Activated naive CD8-positive, alpha-beta T cell (primary cell): Measurements from ENCODE around the gene NFE2L2.
"Not testable (repeated sequence)": the region's sequence is repeated elsewhere in the genome, so short reads cannot be mapped to it uniquely, and the experiment has no call there.

Source experiments
- H3K27ac Mint-ChIP-seq: one replicate; pipeline ENCODE4 v1.8.0; 2021; ENCODE audit warnings: mixed read lengths
- H3K27me3 Mint-ChIP-seq: one replicate; pipeline ENCODE4 v1.8.0; 2021; ENCODE audit warnings: mixed read lengths
- H3K36me3 Mint-ChIP-seq: one replicate; pipeline ENCODE4 v1.8.0; 2021; ENCODE audit warnings: mixed read lengths
- H3K4me1 Mint-ChIP-seq: one replicate; pipeline ENCODE4 v1.8.0; 2021; ENCODE audit warnings: low read depth, mixed read lengths
- H3K4me3 Mint-ChIP-seq: one replicate; pipeline ENCODE4 v1.8.0; 2021; ENCODE audit warnings: mild to moderate bottlenecking, mixed read lengths
- H3K9me3 Mint-ChIP-seq: one replicate; pipeline ENCODE4 v1.8.0; 2021; ENCODE audit warnings: low read depth, mixed read lengths

The NFE2L2 gene

DNA sequence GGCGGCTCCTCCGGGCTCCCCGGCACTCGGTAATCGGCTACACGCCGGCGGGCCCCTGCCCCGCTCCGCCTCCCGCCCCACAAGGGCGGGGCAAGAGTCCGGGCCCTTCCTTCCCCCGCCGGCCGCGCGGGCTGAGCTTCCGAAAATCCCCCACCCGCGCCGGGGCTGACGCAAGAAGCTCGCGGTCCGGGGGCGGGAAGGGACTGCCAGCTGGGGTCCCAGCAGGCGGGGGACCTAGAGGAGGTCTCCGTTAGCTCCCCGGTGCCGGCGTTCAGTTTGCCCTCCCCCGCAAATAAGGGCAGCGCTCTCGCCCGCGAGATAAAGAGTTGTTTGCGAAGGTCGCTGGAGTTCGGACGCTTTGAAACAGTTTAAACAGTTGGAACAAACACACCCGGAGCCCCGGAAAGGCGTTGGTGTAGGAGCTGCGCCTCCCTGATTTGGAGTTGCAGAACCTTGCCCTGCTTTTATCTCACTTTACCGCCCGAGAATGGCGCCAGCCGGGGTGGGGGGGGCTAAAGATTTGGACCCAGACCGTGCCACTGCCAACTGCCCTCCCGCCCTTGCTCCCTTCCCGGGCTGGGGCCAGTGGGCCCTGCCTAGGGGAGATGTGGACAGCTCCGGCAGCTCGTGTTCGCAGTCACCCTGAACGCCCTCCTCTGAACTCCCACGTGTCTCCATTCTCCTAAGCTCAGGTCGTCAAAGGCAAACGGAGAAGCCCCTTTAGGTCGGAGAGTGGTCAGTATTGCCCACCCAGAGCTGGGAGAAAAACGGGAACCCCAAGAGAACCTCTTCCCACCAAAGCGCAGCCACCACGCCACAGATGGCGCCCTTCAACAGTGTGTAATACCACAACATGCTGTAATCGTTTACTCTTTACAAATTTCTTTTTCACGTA is at the start of gene NFE2L2:
NFE2L2 (minus strand) TSS at position 35 of the 895 bp plus-strand sequence. CDS start 151 bp downstream, outside the sequence.
- Mint-ChIP-seq H3K4me3 (peak within 1 kb of the TSS; percentile 96), H3K27me3 (no peaks in the 10 kb centered on the region), H3K27ac (peak within 1 kb of the TSS; percentile 98), H3K36me3 (peaks cover 6% of the 10 kb centered on the region), H3K9me3 (no peaks in the 10 kb centered on the region), H3K4me1 (peaks cover 51% of the 10 kb centered on the region)

DNA sequence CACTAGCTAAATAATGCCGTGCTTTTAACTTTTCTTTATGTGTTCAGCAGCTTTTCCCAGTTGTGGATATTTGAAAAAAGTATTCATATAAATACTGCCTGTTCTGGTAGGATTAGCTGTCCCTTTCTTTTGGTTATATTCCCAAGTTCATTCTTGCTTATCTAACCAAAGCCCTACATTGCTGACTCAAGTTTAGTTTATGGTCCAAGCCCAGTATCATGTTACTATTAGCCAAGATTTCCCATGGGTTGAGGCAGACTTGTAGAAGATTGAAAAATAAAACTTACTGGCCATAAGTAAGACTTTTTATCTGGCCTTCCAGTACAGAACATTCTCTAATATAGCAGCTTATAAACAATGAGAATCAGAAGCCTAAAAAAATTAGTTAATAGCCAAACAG is 49.7 kb upstream of the NFE2L2 start:
- Mint-ChIP-seq H3K27me3 (no peaks in the 10 kb centered on the region), H3K36me3 (peaks cover 4% of the 10 kb centered on the region), H3K9me3 (no peaks in the 10 kb centered on the region), H3K4me3 (no peak overlapping the region), H3K4me1 (peaks cover 25% of the 10 kb centered on the region), H3K27ac (no peak overlapping the region)

DNA sequence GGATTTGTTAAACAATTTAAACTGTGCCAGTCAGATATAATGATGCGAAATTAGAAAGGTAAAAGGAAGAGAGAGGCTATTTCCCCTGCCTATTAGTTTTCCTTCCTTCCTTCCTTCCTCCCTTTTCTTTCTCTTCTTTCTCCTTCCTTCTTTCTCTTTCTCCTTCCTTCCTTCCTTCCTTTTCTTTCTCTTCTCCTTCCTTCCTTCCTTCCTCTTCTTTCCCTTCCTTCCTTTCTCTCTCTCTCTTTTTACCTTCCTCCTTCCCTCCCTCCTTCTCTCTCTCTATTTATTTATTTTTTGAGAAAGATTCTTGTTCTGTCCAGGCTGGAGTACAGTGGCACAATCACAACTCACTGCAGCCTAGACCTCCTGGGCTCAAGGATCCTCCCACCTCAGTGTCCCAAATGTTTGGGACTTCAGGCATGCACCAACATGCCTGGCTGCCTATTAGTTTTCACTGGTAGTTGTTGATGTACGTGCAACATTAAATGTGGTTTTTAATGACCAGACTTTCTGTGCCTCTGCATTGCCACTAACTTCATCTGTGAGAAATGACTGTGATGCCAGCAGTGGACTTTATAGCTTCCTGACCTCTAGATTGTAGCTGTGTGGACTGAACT is 48.7 kb upstream of the NFE2L2 start:
- Mint-ChIP-seq H3K4me3 (no peak overlapping the region), H3K27ac (peak overlapping the region; percentile 47), H3K36me3 (peaks cover 4% of the 10 kb centered on the region), H3K27me3 (no peaks in the 10 kb centered on the region), H3K4me1 (peaks cover 31% of the 10 kb centered on the region), H3K9me3 (no peaks in the 10 kb centered on the region)

DNA sequence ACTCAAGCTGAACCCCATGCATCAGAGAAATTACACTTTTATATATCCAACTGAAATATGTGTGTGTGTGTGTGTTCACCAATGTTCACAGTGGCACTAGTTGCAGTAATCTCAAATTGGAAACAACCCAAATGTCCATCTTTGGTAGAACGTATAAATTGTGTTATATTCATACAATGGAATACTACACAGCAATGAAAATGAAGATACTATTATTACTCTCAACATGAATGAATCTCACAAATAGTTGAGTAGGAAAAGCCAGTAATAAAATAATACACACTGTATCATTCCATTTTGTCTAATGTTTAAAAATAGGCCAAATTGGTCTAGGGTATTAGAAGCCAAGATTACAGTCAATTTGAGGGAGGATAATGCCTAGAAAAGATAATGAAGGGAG is 48.0 kb upstream of the NFE2L2 start:
- Mint-ChIP-seq H3K36me3 (peaks cover 2% of the 10 kb centered on the region), H3K27me3 (no peaks in the 10 kb centered on the region), H3K4me1 (peaks cover 37% of the 10 kb centered on the region), H3K4me3 (no peak overlapping the region), H3K27ac (no peak overlapping the region), H3K9me3 (no peaks in the 10 kb centered on the region)

DNA sequence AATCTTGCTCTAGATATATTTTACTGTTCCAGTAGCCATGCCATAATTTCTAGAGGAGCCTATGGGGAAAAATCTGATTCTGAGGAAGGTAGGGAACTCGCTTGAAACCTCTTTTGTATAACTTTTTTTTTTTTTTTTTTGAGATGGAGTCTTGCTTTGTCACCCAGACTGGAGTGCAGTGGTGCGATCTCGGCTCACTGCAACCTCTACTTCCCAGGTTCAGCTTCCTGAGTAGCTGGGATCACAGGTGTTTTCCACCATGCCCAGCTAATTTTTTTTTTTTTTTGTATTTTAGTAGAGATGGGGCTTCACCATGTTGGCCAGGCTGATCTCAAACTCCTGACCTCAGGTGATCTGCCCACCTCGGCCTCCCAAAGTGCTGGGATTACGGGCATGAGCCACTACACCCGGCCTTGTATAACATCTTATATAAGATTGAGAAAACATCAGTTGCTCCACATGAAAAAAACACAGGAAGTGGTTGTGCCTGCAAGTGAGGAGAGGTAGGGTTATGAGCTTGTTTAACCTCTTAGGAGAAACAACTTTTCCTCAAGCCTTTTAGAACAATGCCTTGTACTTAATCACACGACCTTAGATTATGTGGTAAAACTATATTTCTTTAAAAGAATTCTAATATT is 45.3 kb upstream of the NFE2L2 start:
- peak overlapping the region; percentile 82 for H3K27ac Mint-ChIP-seq
- peak overlapping the region; percentile 10 for H3K4me3 Mint-ChIP-seq
- not testable (repeated sequence) for H3K36me3 Mint-ChIP-seq, H3K9me3 Mint-ChIP-seq, H3K27me3 Mint-ChIP-seq
- peaks cover 49% of the 10 kb centered on the region for H3K4me1 Mint-ChIP-seq

DNA sequence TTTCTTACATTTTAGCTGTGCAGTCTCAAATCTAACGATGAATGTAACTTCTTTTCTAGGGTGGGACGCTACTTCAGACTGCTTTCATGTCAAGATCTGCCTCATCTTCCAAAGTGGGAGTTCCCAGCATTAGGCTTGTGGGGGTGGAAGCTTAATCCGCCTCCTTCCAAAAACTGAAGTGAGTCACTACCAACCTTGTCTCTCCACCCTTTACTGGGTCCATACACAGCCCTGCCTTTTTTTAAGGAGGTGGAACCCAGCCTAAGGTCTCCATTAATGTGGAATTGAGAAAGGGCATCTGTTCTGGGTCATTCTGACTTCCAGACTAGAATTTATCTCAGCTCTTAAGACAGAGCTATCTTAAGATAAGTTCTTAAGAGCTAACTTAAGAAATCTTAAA is 42.0 kb upstream of the NFE2L2 start:
- Mint-ChIP-seq H3K27ac (no peak overlapping the region), H3K4me1 (peaks cover 39% of the 10 kb centered on the region), H3K9me3 (no peaks in the 10 kb centered on the region), H3K27me3 (no peaks in the 10 kb centered on the region), H3K4me3 (no peak overlapping the region), H3K36me3 (peaks cover 7% of the 10 kb centered on the region)

DNA sequence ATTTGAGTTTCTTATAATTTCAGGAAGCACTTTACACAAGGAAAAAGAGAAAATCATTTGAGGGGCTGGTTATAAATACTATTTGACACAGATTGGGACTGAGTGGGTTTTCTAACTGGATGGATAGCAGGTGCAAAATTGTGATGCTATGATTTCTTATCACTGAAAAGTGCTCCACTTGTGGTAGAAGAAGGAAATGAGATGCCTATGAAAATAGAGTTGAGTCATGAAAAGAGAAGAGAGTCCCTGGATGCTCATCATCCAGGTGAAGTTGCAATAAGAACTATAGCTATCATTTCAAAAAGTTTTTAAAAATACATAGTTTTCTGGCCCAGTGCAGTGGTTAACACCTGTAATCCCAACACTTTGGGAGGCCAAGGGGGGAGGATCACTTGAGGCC is 39.4 kb upstream of the NFE2L2 start:
- peaks cover 7% of the 10 kb centered on the region for H3K36me3 Mint-ChIP-seq
- no peaks in the 10 kb centered on the region for H3K9me3 Mint-ChIP-seq
- H3K27me3 Mint-ChIP-seq, result no peaks in the 10 kb centered on the region
- H3K4me1 Mint-ChIP-seq, result peaks cover 21% of the 10 kb centered on the region
- H3K4me3 Mint-ChIP-seq, result no peak overlapping the region
- H3K27ac Mint-ChIP-seq, result no peak overlapping the region

DNA sequence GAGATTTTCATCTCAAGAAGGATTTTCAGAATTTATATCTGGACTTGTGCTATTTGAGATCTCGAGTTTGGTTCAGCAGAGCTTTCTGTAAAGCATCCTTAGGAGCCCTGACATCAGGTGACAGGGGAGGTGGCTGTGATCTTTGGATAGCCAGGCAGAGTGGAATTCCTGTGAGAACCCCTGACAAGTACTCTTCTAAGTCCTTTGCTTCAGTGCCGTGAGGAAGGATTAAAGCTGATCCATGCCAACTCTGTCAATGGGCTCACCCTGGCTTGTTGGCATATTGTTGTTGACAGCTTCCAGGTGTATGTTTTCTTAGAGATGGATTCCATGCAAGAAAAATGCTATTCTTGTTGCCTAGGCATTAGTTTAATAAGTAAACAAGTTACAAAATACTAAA is 38.0 kb upstream of the NFE2L2 start:
- no peak overlapping the region for H3K27ac Mint-ChIP-seq
- no peaks in the 10 kb centered on the region for H3K9me3 Mint-ChIP-seq
- H3K27me3 Mint-ChIP-seq, result no peaks in the 10 kb centered on the region
- H3K4me3 Mint-ChIP-seq, result no peak overlapping the region
- peaks cover 7% of the 10 kb centered on the region for H3K36me3 Mint-ChIP-seq
- H3K4me1 Mint-ChIP-seq, result peaks cover 11% of the 10 kb centered on the region

DNA sequence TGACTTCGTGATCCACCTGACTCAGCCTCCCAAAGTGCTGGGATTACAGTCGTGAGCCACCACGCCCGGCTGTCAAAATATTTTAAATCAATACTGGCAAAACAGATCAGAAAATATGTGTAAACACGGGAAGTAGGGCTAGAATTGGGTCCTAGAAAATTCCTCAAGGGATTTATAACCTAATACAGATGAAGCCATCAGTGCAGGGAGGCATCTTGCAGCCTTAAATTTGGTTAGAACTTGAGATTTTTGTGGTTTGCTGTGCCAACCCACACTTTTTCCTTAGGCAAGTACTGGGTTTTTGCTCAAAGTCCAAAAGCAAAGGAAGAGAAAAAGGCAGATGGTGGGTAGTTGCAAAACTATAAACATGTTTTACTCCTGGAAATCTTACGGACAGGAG is 33.7 kb upstream of the NFE2L2 start:
- Mint-ChIP-seq H3K27ac (no peak overlapping the region), H3K9me3 (no peaks in the 10 kb centered on the region), H3K4me1 (peaks cover 6% of the 10 kb centered on the region), H3K27me3 (no peaks in the 10 kb centered on the region), H3K4me3 (no peak overlapping the region), H3K36me3 (peaks cover 7% of the 10 kb centered on the region)

DNA sequence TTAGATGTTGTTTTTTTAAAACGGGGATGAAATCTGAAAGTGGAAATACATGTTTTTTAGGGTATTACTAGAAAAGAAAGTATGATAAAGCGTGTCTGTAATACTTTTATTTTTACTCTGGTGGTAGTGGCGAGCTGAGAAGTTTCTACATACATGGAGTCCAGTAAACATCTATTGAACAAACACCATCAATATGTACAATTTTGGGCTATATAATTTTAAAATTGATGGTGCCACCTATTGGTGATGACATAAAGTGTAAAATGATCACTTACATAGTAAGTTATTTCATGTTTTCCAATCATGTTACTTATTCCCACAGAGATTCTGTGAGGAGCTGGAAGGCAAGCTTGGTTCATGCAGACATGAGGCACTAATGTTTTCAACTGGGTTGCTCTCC is 31.5 kb upstream of the NFE2L2 start:
- no peak overlapping the region for H3K4me3 Mint-ChIP-seq
- H3K9me3 Mint-ChIP-seq, result no peaks in the 10 kb centered on the region
- H3K4me1 Mint-ChIP-seq, result peaks cover 17% of the 10 kb centered on the region
- H3K27ac Mint-ChIP-seq, result no peak overlapping the region
- H3K27me3 Mint-ChIP-seq, result no peaks in the 10 kb centered on the region
- no peaks in the 10 kb centered on the region for H3K36me3 Mint-ChIP-seq

DNA sequence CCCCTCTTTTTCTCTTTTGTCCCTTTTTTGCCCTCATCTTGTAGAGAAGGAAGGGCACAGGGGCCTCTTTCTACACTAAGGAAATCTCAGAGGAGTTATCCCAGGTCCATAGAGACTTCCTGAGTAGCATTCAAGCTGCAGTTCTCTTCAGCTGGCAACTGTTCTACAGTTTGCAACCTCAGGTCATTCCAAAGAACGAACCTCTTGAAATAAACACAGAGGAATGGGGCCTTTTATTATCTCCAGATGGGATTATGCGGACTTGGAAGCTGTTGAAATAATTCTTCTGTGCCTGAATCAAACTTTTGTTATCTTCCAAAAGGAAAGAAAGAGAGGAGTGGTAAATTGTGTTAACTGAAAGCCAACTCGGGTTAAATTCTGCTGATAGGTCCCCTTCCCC is 31.0 kb upstream of the NFE2L2 start:
- Mint-ChIP-seq H3K27me3 (no peaks in the 10 kb centered on the region), H3K4me3 (no peak overlapping the region), H3K9me3 (no peaks in the 10 kb centered on the region), H3K36me3 (no peaks in the 10 kb centered on the region), H3K4me1 (peaks cover 20% of the 10 kb centered on the region), H3K27ac (no peak overlapping the region)

DNA sequence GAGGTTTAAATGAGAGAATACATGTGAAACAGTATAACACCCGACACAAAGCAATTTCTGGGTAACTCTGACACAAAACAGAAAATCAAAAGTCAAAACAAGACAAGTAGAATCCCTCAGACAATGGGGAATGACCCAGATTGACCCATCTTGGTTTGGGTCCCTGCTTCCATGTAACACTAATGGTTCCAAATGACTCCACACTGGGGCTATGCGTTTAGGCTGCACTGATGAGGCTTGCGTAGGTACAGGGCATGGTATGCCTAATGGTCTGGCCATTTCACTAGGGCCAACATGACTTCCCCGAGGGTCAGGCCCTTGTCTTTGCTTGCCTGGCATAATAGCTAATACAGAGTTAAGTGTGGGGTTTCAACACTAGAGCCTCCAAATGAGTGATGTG is 27.2 kb upstream of the NFE2L2 start:
- H3K27ac Mint-ChIP-seq, result no peak overlapping the region

DNA sequence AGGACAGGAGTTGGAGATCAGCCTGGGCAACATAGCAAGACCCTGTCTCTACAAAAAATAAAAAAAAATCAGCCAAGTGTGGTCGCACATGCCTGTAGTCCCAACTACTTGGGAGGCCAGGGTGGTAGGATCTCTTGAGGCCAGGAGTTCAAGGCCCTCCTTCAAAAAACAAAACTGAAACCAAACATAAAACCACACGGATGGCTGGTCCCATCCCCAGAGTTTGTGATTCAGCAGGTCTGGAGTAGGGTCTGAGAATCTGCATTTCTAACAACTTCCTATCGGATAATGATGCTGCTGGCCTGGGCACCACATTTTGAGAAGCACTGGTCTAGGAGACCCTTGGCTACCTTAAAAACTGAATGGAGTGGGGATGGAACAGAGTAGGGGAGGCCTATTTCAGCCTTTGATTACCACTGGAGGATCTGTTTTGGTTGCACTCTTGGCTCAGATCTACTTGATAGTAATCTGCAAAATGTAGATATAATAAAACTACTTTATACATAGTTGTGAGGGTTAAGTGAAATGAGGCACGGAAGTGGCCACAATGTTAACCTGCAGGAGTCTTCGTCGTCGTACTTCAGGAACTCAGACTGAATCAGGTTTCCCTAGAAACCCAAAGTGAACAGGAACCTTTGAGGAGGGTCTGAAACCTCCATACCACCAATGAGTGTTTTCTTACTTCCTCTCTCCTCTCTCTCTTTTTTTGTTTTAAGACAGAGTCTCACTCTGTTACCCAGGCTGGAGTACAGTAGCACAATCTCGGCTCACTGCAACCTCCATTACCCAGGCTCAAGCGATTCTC is 25.5 kb upstream of the NFE2L2 start:
- Mint-ChIP-seq H3K9me3 (no peaks in the 10 kb centered on the region), H3K4me3 (peak overlapping the region; percentile 54), H3K36me3 (peaks cover 2% of the 10 kb centered on the region), H3K4me1 (peaks cover 34% of the 10 kb centered on the region), H3K27me3 (no peaks in the 10 kb centered on the region), H3K27ac (peak overlapping the region; percentile 88)

More for the DNA sequence above, 27.2 kb upstream of the NFE2L2 start:
- Mint-ChIP-seq H3K36me3 (peaks cover 2% of the 10 kb centered on the region), H3K4me1 (peaks cover 33% of the 10 kb centered on the region), H3K9me3 (no peaks in the 10 kb centered on the region), H3K27me3 (no peaks in the 10 kb centered on the region), H3K4me3 (no peak overlapping the region)

DNA sequence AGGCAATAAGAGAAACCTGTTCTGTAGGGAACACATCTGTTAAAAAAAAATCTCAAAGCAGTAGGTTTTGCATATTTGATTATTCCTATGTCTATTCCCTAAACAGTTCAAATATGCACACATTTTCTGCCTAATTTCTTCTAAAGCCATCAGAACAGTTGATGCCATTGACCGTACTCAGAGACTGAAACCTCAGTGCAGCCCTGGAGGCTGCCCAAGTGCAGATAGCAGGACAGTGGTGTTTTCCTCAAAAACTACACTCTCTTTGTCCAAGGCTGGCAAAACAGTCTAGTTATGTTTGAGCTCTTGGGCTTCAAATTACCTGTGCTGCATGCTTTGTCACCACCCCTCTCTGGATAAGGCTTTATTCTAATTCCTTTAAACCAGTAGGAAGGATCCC is 23.3 kb upstream of the NFE2L2 start:
- Mint-ChIP-seq H3K4me3 (no peak overlapping the region), H3K9me3 (no peaks in the 10 kb centered on the region), H3K4me1 (peaks cover 32% of the 10 kb centered on the region), H3K36me3 (peaks cover 2% of the 10 kb centered on the region), H3K27me3 (no peaks in the 10 kb centered on the region), H3K27ac (no peak overlapping the region)
